Right lobe of liver (tissue), 4 donors: Measurements from ENCODE around the gene WWC1.

Experiments used
- CTCF ChIP-seq, 4 donors: fragments of 200-600 bp in 3 of 4; fragments of 450-650 bp in 1 of 4; IDR thresholded peaks; one replicate each; pipeline versions ENCODE4 v1.5.1 to v1.8.0; 2016 to 2022; ENCODE audit warnings: antibody characterized with exemption in 4 of 4, mild to moderate bottlenecking in 2 of 4
- POLR2A ChIP-seq: fragments of 450-650 bp; IDR thresholded peaks from one replicate; pipeline ENCODE4 v1.6.1; 2017; ENCODE audit warnings: antibody characterized with exemption, mild to moderate bottlenecking
- donor health status: DM: no; HTN: no; CAD: no.
- donor health status: DM: no; HTN: no; CAD: no.
- donor health status: DM: no; HTN: yes; CAD: no.

GRCh38 chr5:168463081-168463480 is 171.6 kb downstream of the WWC1 start:
- TF ChIP-seq CTCF (IDR thresholded peaks at IDR 0.05) = no peak
- no peak for TF ChIP-seq POLR2A
